Measurements from ENCODE around the gene OLFM1.

OLFM1 gene

GRCh38 chr9:135135929-135136315 lies 48.5 kb downstream of the OLFM1 start:
- no peak for TF ChIP-seq CTCF (IDR thresholded peaks at IDR 0.05; ENCODE audit: low read depth, low read length)

GRCh38 chr9:135136481-135136880 lies 49.0 kb downstream of the OLFM1 start:
- H3K4me3 ChIP-seq (ENCODE audit: low read depth, low read length): no peak overlapping the region
- no peak for TF ChIP-seq CTCF (IDR thresholded peaks at IDR 0.05; ENCODE audit: low read depth, low read length)

More at GRCh38 chr9:135135929-135136315, 48.5 kb downstream of the OLFM1 start:
- no peak overlapping the region for H3K4me3 ChIP-seq (ENCODE audit: low read depth, low read length)

GRCh38 chr9:135136991-135137832 lies 49.7 kb downstream of the OLFM1 start:
- no peak overlapping the region for H3K4me3 ChIP-seq (ENCODE audit: low read depth, low read length)
- no peak for TF ChIP-seq CTCF (IDR thresholded peaks at IDR 0.05; ENCODE audit: low read depth, low read length)

- TF ChIP-seq CTCF (IDR thresholded peaks at IDR 0.05; ENCODE audit: low read depth, low read length): no peak
- H3K4me3 ChIP-seq (ENCODE audit: low read depth, low read length): no peak overlapping the region
These were observed 50.8 kb downstream of the OLFM1 start for GRCh38 chr9:135138078-135138855.

GRCh38 chr9:135139366-135139959 lies 52.0 kb downstream of the OLFM1 start:
- no peak overlapping the region for H3K4me3 ChIP-seq (ENCODE audit: low read depth, low read length)
- TF ChIP-seq CTCF (IDR thresholded peaks at IDR 0.05; ENCODE audit: low read depth, low read length): no peak

- no peak for TF ChIP-seq CTCF (IDR thresholded peaks at IDR 0.05; ENCODE audit: low read depth, low read length)
- H3K4me3 ChIP-seq (ENCODE audit: low read depth, low read length): no peak overlapping the region
These were observed 53.8 kb downstream of the OLFM1 start for GRCh38 chr9:135141183-135141774.
